SK-N-SH (cell line): ENCODE results near the gene DYNLT2B.

Experiments
- CHD2 ChIP-seq: fragments of 150-350 bp; IDR thresholded peaks from 2 replicates; pipeline ENCODE4 v1.6.1; 2018; ENCODE audit warnings: low read length; ENCODE audit not compliant: partially characterized antibody
- EP300 ChIP-seq, 2 experiments: IDR thresholded peaks; 2 replicates each; pipeline versions ENCODE4 v1.4.0 to v1.6.1; 2012; ENCODE audit warnings: borderline replicate concordance in 1 of 2, low read depth in 1 of 2, low read length in 1 of 2
- EZH2phosphoT487 ChIP-seq: fragments of 200-600 bp; sonication (generic); IDR thresholded peaks from 2 replicates; pipeline ENCODE4 v1.6.1; 2017; ENCODE audit warnings: low read depth, mixed run types, mild to moderate bottlenecking, antibody characterized with exemption, moderate library complexity, borderline replicate concordance
- FOXM1 ChIP-seq: IDR thresholded peaks from 2 replicates; pipeline ENCODE4 v1.4.0; 2012; ENCODE audit warnings: low read depth, mild to moderate bottlenecking
- NRF1 ChIP-seq: IDR thresholded peaks from 2 replicates; pipeline ENCODE4 v1.6.1; 2012; ENCODE audit warnings: low read depth, mild to moderate bottlenecking, low read length
- PBX3 ChIP-seq: IDR thresholded peaks from 2 replicates; pipeline ENCODE4; 2012
- POLR2AphosphoS5 ChIP-seq: IDR thresholded peaks from 2 replicates; pipeline ENCODE4 v1.6.1; 2012; ENCODE audit warnings: low read depth, low read length
- RCOR1 ChIP-seq: fragments of 150-350 bp; IDR thresholded peaks from 2 replicates; pipeline ENCODE4 v1.6.1; 2017; ENCODE audit warnings: antibody characterized with exemption, low read length
- TAF1 ChIP-seq: IDR thresholded peaks from 2 replicates; pipeline ENCODE4 v1.6.1; 2012; ENCODE audit warnings: low read depth, mild to moderate bottlenecking, low read length, moderate library complexity, borderline replicate concordance
- USF2 ChIP-seq: fragments of 150-350 bp; IDR thresholded peaks from 2 replicates; pipeline ENCODE4 v1.6.1; 2017; ENCODE audit warnings: antibody characterized with exemption, low read length, low read depth, borderline replicate concordance
- TF ChIP-seq, protein P1 (sequence below): fragments of 200-600 bp; sonication (generic); IDR thresholded peaks from 2 replicates; pipeline ENCODE4 v1.6.1; 2017; ENCODE audit warnings: antibody characterized with exemption, mild to moderate bottlenecking, moderate library complexity
- TF ChIP-seq, protein P2 (sequence below): IDR thresholded peaks from 2 replicates; pipeline ENCODE4 v1.6.1; 2012; ENCODE audit warnings: mild to moderate bottlenecking, low read depth, low read length, moderate library complexity

DNA sequence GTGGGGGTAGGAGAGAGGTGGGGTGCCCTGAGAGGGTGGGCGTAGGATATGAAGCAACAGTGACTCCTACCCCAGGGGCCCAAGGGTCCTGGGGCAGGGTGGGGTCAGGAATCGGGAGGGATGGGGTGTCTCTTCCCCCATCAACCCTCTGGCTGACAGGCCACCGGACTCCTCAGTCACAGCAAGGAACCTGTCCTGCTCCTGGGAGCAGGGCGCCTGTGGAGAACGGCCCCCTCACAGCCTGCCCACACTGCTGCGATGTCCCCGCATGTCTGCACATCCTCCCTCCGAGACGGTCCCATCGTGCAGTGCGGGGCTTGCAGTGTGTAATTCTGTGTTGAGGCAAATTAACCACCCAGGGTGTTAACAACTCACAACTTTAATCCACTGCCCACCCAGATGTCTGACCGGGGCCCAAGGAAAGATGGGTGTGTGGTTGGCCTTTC lies 17.5 kb upstream of the DYNLT2B start:
- TF ChIP-seq, protein P1, sequence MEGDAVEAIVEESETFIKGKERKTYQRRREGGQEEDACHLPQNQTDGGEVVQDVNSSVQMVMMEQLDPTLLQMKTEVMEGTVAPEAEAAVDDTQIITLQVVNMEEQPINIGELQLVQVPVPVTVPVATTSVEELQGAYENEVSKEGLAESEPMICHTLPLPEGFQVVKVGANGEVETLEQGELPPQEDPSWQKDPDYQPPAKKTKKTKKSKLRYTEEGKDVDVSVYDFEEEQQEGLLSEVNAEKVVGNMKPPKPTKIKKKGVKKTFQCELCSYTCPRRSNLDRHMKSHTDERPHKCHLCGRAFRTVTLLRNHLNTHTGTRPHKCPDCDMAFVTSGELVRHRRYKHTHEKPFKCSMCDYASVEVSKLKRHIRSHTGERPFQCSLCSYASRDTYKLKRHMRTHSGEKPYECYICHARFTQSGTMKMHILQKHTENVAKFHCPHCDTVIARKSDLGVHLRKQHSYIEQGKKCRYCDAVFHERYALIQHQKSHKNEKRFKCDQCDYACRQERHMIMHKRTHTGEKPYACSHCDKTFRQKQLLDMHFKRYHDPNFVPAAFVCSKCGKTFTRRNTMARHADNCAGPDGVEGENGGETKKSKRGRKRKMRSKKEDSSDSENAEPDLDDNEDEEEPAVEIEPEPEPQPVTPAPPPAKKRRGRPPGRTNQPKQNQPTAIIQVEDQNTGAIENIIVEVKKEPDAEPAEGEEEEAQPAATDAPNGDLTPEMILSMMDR = no peak
- no peak for TF ChIP-seq POLR2AphosphoS5
- no peak for TF ChIP-seq USF2
- TF ChIP-seq TAF1 = no peak
- TF ChIP-seq, protein P2, sequence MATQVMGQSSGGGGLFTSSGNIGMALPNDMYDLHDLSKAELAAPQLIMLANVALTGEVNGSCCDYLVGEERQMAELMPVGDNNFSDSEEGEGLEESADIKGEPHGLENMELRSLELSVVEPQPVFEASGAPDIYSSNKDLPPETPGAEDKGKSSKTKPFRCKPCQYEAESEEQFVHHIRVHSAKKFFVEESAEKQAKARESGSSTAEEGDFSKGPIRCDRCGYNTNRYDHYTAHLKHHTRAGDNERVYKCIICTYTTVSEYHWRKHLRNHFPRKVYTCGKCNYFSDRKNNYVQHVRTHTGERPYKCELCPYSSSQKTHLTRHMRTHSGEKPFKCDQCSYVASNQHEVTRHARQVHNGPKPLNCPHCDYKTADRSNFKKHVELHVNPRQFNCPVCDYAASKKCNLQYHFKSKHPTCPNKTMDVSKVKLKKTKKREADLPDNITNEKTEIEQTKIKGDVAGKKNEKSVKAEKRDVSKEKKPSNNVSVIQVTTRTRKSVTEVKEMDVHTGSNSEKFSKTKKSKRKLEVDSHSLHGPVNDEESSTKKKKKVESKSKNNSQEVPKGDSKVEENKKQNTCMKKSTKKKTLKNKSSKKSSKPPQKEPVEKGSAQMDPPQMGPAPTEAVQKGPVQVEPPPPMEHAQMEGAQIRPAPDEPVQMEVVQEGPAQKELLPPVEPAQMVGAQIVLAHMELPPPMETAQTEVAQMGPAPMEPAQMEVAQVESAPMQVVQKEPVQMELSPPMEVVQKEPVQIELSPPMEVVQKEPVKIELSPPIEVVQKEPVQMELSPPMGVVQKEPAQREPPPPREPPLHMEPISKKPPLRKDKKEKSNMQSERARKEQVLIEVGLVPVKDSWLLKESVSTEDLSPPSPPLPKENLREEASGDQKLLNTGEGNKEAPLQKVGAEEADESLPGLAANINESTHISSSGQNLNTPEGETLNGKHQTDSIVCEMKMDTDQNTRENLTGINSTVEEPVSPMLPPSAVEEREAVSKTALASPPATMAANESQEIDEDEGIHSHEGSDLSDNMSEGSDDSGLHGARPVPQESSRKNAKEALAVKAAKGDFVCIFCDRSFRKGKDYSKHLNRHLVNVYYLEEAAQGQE = no peak
- no peak for TF ChIP-seq NRF1
- no peak for TF ChIP-seq FOXM1
- TF ChIP-seq CHD2 = no peak
- TF ChIP-seq RCOR1 = no peak
- TF ChIP-seq PBX3 = no peak
- no peak for TF ChIP-seq EZH2phosphoT487
- TF ChIP-seq EP300 (IDR thresholded peaks at IDR 0.05; ENCODE audit: borderline replicate concordance in 1 of 2, low read depth in 1 of 2, low read length in 1 of 2) = no peak
